Jurkat, Clone E6-1 (cell line): ENCODE measurements around the gene CEACAM19.
A peak's percentile ranks its signal among the peaks of the same experiment; 100 is the strongest.
"Not testable (repeated sequence)": the region's sequence is repeated elsewhere in the genome, so short reads cannot be mapped to it uniquely, and the experiment has no call there.

ENCODE experiments used
- DNase-seq: peaks from one replicate; pipeline ENCODE4 v3.0.0-alpha.2; 2011; ENCODE audit warnings: low read depth, low spot score
- H3K4me3 ChIP-seq: 2 replicates; pipeline ENCODE4 v1.5.1; 2011; ENCODE audit warnings: mild to moderate bottlenecking, low read length, control low read depth, moderate library complexity

Gene CEACAM19

DNA sequence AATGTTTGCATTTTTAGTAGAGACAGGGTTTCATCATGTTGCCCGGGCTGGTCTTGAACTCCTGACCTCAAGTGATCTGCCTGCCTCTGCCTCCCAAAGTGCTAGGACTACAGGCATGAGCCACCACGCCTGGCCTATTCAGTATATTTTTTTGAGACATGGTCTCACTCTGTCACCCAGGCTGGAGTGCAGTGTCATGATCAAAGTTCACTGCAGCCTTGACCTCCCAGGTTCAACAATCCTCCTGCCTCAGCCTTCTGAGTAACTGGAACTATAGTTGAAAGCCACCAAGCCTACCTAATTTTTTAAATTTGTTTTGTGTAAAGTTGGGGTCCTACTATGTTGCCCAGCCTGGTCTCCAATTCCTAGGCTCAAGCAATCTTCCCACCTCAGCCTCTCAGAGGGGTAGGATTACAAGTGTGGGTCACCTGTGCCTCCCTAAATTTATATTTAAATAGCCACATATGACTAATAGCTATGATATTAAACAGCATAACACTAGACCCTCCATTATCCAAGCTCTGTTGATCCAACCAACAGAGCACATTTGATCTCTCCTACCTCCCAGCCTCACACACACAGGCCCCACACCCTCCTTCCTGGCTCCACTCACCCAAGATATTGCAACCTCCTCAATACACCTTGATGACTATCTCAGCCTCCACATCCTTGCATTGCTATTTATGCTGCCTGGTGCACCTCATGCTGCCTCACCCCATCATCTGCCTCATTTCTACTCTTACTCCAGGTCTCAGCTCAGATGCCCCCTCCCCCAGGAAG is 2.1 kb upstream of the CEACAM19 start:
- no peak overlapping the region for H3K4me3 ChIP-seq
- DNase-seq: no peak

DNA sequence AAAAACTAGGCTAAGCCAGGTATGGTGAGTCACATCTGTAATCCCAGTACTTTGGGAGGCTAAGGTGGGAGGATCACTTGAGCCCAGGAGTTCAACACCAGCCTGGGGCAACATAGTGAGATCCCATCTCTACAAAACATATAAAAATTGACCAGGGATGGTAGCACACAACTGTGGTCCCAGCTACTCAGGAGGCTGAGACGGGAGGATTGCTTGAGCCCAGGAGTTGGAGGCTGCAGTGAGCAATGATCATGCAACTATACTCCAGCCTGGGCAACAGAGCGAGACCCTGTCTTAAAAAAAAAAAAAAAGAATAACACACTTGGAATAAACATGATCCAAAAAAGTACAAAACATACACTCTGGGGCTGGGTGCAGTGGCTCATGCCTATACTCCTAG is 1.3 kb upstream of the CEACAM19 start:
- DNase-seq, H3K4me3 ChIP-seq: not testable (repeated sequence)

DNA sequence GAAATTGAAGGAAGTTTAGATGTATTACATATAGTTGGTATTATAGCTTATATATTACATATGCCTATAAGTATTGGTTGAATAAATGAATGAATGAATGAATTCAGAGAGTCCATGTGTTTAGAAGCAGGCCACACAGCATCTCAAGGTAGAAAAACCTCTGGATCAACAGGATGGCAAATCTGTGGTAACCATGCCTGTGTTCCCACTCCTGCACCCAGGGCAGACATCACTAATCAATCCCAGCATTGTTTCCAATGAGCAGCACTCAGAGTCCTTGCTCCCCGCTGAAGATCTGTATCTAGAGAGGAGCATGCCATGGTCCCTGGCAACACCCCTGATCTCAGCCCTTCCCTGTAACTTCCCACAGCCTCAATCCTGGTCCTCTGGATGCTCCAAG is 944 bp downstream of the CEACAM19 start:
- DNase-seq: no peak
- no peak overlapping the region for H3K4me3 ChIP-seq

GRCh38 chr19:44673510-44673909 is 2.2 kb downstream of the CEACAM19 start:
- DNase-seq: no peak
- H3K4me3 ChIP-seq: no peak overlapping the region

DNA sequence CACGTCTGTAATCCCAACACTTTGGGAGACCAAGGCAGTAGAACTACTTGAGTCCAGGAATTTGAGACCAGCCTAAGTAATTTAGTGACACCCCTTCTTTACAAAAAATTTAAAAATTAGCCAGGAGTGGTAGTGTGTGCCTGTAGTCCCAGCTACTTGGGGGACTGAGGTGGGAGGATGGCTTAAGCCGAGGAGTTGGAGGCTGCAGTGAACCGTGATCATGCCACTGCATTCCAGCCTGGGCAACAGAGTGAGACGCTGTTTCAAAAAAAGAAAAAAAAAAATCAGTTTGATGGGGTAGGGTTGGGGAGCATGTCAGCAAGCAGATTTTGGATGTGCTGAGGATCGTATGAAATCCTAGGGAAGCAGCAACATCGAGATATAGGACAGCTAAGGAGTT is 4.2 kb downstream of the CEACAM19 start:
- DNase-seq: no peak
- H3K4me3 ChIP-seq: no peak overlapping the region

- no peak overlapping the region for H3K4me3 ChIP-seq
- peak; percentile 27 for DNase-seq
These were observed 5.9 kb downstream of the CEACAM19 start for GRCh38 chr19:44677019-44677811.

GRCh38 chr19:44680536-44680935 is 9.3 kb downstream of the CEACAM19 start:
- no peak overlapping the region for H3K4me3 ChIP-seq
- no peak for DNase-seq

DNA sequence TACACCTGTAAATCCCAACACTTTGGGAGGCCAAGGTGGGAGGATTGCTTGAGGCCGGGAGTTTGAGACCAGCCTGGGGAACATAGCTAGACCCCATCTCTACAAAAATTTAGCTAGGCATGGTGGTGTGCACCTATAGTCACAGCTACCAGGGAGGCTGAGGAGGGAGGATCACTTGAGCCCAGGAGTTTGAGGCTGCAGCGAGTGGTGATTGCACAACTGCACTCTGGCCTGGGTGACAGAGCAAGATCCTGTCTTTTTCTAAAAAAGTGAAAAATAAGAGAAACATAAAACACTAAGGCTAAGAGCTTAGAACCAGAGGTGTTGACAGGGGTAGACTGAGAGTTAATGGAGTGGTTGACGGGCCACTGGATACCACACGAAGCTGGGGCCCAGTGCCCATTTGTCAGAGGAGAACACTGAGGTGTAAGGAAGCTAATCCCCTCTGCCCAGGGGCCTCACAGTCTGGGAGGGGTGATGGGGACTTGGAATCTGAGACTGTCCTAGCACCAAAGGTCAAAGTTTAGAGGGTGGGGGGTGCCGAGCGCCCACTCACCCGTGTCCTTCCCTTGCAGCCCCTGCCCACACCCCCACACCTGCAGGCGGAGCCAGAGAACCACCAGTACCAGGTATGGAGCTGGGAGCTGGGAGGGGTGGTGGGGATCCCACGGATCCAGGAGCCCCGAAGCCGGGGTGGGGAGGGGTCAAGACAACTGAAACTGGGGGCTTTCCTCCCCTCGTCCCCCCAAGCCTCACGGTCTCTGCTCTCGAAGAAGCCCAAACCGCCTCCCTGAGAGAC is 10.9 kb downstream of the CEACAM19 start:
- DNase-seq: no peak
- H3K4me3 ChIP-seq: no peak overlapping the region

DNA sequence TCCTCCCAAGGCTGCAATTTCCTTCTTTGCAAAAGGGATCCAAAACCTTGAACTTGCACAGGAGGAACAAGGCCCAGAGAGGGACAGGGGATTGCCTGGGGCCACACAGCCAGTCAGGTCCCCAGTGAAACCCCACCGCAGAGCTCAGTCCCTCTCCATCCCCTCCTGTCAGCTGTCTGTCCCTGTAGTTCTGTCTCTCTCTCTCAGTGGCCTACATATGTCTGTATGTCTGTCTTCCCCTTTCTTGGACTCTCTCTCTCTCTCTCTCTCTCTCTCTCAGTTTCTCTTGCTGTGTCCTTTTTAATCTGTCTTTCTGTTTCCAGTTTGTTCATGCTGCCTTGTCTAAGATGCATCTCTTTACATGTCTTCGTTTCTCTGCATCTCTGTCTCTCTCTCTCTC is 11.5 kb downstream of the CEACAM19 start:
- H3K4me3 ChIP-seq: no peak overlapping the region
- DNase-seq: no peak

DNA sequence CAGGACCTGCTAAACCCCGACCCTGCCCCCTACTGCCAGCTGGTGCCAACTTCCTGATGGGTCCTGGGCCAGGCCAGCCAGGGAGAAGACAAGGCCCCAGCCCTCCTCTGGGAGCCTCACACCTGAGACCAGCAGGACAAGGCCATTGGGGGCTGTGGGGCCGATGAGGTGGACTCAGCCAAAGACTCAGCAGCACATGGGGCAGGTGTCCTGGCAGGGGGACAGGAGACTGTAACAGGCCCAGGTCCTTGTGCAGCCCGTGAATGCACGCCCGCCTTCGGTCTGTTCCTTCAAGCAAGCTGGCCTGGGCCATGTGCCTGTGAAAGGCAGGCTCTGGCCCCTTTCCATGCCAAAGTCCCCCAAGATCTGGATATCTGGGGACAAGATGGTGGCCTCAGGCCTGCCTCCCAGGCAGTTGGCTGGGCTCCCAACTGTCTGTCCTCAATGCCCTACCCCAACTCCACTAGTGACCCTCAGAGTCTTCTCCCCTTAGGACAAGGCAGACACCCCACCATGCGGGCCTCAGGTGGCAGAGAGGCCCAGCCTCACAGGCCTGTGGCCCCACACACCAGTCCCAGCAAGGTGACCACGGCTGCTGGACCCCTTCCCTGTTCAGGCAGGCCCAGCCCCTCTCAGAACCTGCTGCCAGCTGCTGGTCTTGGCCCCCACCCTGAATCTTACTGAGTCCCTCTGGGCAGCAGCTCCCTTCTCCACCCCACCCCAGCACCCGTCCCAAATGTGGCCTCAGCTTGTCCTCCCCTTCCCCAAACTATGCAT is 12.3 kb downstream of the CEACAM19 start:
- DNase-seq: no peak

GRCh38 chr19:44684396-44684795 is 13.1 kb downstream of the CEACAM19 start:
- not testable (repeated sequence) for DNase-seq, H3K4me3 ChIP-seq

More for the DNA sequence above, 12.3 kb downstream of the CEACAM19 start:
- no peak overlapping the region for H3K4me3 ChIP-seq

- DNase-seq: no peak
- H3K4me3 ChIP-seq: no peak overlapping the region
These were observed 13.9 kb downstream of the CEACAM19 start for GRCh38 chr19:44684892-44685863.

- no peak overlapping the region for H3K4me3 ChIP-seq
- DNase-seq: no peak
These were observed 14.6 kb downstream of the CEACAM19 start for GRCh38 chr19:44685877-44686276.

DNA sequence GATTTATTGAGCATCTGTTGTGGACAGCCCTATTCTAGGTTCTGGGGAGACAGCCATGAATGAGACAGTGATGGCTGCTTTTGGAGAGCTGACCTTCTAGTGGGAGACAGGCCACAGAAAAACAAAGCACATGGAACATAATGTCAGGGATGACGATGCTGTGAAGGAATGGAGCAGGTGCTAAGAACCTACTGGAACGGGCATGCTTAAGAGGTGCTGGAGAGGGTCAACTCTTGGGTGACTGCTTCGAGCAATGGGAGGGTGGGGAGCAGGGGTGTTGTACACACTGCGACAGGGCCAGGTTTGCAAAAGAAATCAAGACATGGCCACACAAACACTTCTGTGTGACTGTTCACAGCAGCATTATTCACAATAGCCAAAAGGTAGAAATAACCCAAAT is 15.6 kb downstream of the CEACAM19 start:
- no peak for DNase-seq
- H3K4me3 ChIP-seq: no peak overlapping the region

DNA sequence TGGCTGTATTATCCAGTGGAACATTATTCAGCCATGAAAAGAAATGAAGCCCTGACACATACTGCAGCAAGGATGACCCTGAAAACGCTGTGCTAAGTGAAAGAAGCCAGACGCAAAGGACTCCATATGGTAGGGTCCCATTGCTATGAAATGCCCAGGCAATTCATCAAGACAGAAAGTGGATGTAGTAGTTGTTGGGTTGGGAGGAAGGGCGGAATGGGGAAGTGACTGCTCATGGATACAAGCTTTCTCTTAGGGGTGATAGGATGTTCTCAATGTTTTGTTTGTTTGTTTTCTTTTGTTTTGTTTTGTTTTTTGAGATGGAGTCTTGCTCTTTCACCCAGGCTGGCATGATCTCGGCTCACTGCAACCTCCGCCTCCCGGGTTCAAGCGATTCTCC is 16.6 kb downstream of the CEACAM19 start:
- no peak for DNase-seq
- H3K4me3 ChIP-seq: no peak overlapping the region

GRCh38 chr19:44689290-44690130 is 18.2 kb downstream of the CEACAM19 start:
- no peak overlapping the region for H3K4me3 ChIP-seq
- peak; percentile 67 for DNase-seq

- no peak overlapping the region for H3K4me3 ChIP-seq
- DNase-seq: no peak
These were observed 18.8 kb downstream of the CEACAM19 start for GRCh38 chr19:44690131-44690440.
